Measurements from ENCODE around the gene HAUS7.

HAUS7 gene

DNA sequence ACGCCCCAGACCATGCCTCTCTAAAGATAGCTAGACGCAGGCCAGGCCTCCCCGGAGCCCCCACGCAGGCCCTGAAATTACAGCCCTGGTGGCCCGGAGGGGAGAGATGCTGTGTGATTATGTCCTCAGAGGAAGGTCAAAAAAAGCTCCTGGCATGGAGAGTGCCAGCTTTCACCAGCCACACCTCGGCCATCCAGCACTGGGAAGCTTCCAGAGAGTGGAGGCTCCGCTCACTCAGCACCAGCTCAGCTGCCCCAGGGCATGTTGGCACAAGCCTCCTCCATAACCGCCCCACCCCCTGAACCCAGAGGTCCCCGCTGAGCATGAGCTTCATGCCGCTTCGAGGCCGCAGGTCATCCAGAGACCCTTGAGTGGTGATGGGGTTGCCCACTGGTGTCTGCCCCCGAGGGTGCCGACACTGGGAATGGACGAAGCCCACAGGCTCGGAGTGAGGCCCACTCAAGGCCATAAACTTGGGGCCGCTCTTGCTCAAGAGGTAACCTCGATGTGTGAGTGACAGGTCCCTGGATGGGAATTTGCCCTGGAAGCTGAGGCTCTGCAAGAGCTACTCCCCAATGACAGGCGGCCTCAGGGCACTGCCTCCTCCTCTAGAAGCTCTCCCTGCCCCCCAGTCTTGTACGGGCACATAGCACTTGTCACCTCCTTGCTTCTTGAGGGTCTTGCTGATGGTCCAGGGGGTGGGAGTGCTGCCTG lies 20.0 kb upstream of the HAUS7 start:
- H3K4me3 ChIP-seq (ENCODE audit: low read depth, low read length), result no peak overlapping the region
- no peak for DNase-seq (ENCODE audit: low read depth)
- TF ChIP-seq, protein P1, sequence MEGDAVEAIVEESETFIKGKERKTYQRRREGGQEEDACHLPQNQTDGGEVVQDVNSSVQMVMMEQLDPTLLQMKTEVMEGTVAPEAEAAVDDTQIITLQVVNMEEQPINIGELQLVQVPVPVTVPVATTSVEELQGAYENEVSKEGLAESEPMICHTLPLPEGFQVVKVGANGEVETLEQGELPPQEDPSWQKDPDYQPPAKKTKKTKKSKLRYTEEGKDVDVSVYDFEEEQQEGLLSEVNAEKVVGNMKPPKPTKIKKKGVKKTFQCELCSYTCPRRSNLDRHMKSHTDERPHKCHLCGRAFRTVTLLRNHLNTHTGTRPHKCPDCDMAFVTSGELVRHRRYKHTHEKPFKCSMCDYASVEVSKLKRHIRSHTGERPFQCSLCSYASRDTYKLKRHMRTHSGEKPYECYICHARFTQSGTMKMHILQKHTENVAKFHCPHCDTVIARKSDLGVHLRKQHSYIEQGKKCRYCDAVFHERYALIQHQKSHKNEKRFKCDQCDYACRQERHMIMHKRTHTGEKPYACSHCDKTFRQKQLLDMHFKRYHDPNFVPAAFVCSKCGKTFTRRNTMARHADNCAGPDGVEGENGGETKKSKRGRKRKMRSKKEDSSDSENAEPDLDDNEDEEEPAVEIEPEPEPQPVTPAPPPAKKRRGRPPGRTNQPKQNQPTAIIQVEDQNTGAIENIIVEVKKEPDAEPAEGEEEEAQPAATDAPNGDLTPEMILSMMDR (IDR thresholded peaks at IDR 0.05; ENCODE audit: low read depth, low read length, missing control alignments), result no peak

DNA sequence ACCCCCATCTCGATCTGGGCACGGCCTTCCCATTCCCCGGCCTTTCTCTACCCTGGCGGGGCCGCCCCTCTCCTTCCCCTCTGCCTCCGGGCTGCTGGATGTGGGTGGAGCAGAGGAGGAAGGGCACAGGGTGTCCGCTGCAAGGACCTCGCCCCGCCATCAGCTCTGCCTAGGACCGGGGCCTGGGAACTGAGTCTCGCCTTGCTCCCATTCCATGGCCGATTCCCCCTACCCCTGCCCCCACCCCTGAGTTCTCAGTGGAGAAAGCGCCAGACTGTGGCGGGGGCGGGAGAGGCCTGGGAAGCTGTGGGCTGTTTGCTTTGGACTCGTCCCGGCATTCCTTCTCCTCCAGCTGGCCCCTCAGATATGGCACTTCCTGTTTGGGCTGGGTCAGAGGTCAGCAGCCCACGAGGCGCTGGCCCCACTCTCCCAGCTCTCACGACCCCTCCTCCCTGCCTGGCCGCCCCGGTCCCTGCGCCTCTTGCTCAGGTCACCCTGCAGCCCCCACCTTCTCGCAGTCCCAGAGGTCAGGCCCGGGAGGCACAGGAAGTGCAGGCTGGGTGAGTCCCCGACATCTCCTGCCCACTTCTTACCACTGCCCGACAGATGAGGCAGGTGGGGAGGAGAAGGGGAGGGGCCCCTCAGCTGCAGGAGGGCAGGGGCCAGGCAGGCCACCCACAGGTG lies 18.0 kb upstream of the HAUS7 start:
- H3K4me3 ChIP-seq (ENCODE audit: low read depth, low read length), result no peak overlapping the region
- TF ChIP-seq, protein P1 (IDR thresholded peaks at IDR 0.05; ENCODE audit: low read depth, low read length, missing control alignments), result no peak
- DNase-seq (ENCODE audit: low read depth), result no peak

DNA sequence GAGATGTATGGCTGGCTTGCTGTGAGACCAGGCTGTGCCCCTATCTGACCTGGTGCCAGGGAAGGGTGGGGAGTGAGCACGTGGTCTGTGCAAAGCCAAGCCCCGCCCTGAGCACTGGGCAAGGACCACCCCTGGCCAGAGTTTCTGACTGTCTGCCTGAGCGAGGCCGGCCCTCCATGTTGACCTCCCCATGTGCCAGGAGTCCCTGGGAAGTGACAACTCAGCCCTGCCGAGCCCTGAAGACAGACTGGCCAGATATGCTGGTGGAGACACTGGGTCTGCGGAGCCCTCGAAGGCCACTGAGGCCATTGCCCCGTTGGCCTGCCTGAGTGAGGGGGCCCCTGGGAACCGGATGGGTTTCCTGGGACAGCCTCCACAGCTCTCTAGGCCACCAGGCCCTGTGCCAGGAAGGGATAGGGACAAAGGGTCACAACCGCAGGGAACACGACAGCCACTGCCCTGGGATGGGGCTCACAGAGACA lies 17.3 kb upstream of the HAUS7 start:
- no peak for DNase-seq (ENCODE audit: low read depth)
- H3K4me3 ChIP-seq (ENCODE audit: low read depth, low read length), result no peak overlapping the region
- TF ChIP-seq, protein P1 (IDR thresholded peaks at IDR 0.05; ENCODE audit: low read depth, low read length, missing control alignments), result no peak

DNA sequence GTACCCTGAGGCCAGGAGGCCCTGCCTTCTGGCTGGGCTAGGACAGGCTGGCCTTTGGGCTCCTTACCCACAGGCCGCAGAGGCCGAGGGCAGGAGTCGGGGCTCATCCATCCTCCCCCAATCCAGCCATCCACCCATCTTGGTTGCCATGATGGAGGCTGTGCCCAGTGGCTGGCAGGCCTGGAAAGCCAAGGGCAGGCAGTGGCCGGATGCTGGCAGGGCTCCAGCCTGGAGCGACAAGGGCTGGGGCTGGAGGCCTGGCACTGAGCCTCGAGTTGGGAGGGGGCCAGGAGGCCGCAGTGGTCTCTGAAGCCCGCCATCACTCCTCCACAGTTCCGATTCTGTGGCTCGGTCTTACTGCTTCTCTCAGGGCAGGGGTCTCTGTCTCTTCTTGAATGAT lies 15.8 kb upstream of the HAUS7 start:
- no peak for DNase-seq (ENCODE audit: low read depth)
- TF ChIP-seq, protein P1 (IDR thresholded peaks at IDR 0.05; ENCODE audit: low read depth, low read length, missing control alignments), result no peak

DNA sequence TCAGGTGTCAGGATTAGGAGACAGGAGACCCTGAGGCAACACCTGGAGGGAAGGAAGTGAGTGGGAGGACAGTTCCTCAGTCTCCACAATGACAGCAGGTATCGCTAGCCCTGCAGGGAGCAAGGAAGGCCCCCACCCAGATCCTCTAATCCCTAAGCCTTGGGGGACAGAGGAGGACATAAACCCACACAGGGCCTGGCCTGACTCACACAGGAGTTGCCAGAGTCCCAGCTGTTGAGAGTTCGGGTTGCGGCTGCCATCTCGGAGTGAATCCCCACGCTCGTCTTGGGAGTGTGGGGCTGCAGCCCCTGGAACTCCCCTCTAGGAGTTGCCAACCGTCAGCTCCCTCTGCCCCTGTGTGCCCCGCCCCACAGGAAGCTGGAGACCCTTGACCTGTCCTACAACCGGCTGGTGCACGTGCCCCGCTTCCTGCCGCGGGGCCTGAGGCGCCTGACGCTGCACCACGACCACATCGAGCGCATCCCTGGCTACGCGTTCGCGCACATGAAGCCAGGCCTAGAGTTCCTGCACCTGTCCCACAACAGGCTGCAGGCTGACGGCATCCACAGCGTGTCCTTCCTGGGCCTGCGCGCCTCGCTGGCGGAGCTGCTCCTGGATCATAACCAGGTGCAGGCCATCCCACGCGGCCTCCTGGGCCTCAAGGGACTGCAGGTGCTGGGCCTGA lies 15.2 kb upstream of the HAUS7 start:
- no peak overlapping the region for H3K4me3 ChIP-seq (ENCODE audit: low read depth, low read length)
- TF ChIP-seq, protein P1 (IDR thresholded peaks at IDR 0.05; ENCODE audit: low read depth, low read length, missing control alignments), result no peak
- DNase-seq (ENCODE audit: low read depth), result no peak

More for the DNA sequence above, 15.8 kb upstream of the HAUS7 start:
- no peak overlapping the region for H3K4me3 ChIP-seq (ENCODE audit: low read depth, low read length)

DNA sequence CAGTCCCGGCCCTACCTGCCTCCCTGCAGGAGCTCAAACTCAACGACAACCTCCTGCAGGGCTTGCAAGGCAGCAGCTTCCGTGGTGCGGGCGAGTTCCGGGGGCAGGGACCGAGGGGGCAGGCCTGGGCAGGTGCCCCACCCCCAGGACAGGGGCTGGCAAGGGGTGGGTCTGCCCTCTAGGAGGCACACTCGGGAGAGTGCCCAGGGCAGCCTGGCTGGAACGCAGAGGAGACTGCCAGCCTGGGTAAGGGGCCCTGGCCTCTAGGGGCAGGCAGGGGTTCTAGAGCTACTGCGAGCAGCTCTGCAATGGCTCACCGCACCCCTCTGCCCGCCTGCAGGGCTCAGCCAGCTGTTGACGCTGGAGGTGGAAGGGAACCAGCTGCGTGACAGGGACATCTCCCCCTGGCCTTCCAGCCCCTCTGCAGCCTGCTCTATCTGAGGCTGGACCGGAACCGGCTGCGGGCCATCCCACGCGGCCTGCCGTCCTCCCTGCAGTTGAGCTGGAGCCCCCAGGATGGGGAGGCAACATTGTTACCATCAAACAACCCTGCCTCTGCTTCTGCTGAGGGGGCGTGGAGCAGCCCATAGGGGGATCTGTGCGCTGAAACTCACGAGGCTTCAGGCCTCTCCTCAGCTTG lies 12.1 kb upstream of the HAUS7 start:
- H3K4me3 ChIP-seq (ENCODE audit: low read depth, low read length), result no peak overlapping the region
- no peak for DNase-seq (ENCODE audit: low read depth)
- TF ChIP-seq, protein P1 (IDR thresholded peaks at IDR 0.05; ENCODE audit: low read depth, low read length, missing control alignments), result no peak

Data from GM12864 (cell line).